Measurements from ENCODE around the gene USP31.
"Not testable (repeated sequence)": the region's sequence is repeated elsewhere in the genome, so short reads cannot be mapped to it uniquely, and the experiment has no call there.

Gene USP31

GRCh38 chr16:23158114-23158513 lies 8.9 kb upstream of the USP31 start:
- no peak for DNase-seq

GRCh38 chr16:23156946-23157460 lies 7.8 kb upstream of the USP31 start:
- peak in 1 of 5 experiments; percentile 55 for DNase-seq

- no peak for DNase-seq
These were observed 6.9 kb upstream of the USP31 start for GRCh38 chr16:23156110-23156509.

- DNase-seq = peak in 1 of 5 experiments; percentile 35
These were observed 6.3 kb upstream of the USP31 start for GRCh38 chr16:23155445-23156049.

- DNase-seq = no peak
These were observed 3.3 kb upstream of the USP31 start for GRCh38 chr16:23152386-23153178.

GRCh38 chr16:23149993-23150364 lies 727 bp upstream of the USP31 start:
- DNase-seq = no peak

- DNase-seq = peak; percentile 21 to 58 (median 40)
These were observed 562 bp downstream of the USP31 start for GRCh38 chr16:23148513-23149266.

GRCh38 chr16:23148166-23148512 lies 1.1 kb downstream of the USP31 start:
- no peak for DNase-seq

GRCh38 chr16:23147666-23148065 lies 1.6 kb downstream of the USP31 start:
- no peak for DNase-seq

GRCh38 chr16:23146877-23147601 lies 2.2 kb downstream of the USP31 start:
- DNase-seq = no peak

- DNase-seq = no peak
These were observed 3.6 kb downstream of the USP31 start for GRCh38 chr16:23145608-23146007.

- no peak for DNase-seq
These were observed 4.1 kb downstream of the USP31 start for GRCh38 chr16:23145186-23145585.

GRCh38 chr16:23144393-23144792 lies 4.9 kb downstream of the USP31 start:
- not testable (repeated sequence) for DNase-seq

- DNase-seq = no peak
These were observed 5.9 kb downstream of the USP31 start for GRCh38 chr16:23143391-23143790.

- DNase-seq = no peak
These were observed 7.1 kb downstream of the USP31 start for GRCh38 chr16:23141959-23142740.

- DNase-seq = no peak
These were observed 7.8 kb downstream of the USP31 start for GRCh38 chr16:23141500-23141899.

GRCh38 chr16:23141033-23141432 lies 8.2 kb downstream of the USP31 start:
- DNase-seq = no peak

GRCh38 chr16:23140107-23140506 lies 9.1 kb downstream of the USP31 start:
- no peak for DNase-seq

GRCh38 chr16:23137818-23138217 lies 11.4 kb downstream of the USP31 start:
- no peak for DNase-seq

GRCh38 chr16:23137256-23137655 lies 12.0 kb downstream of the USP31 start:
- DNase-seq = no peak

GRCh38 chr16:23134274-23134673 lies 15.0 kb downstream of the USP31 start:
- DNase-seq = no peak

Data from T-helper 2 cell (primary cell).